DOHH2 (cell line): Measurements from ENCODE around the gene TGM3.

Experiments
- CTCF ChIP-seq: fragments of 200-600 bp; sonication (generic); IDR thresholded peaks from one replicate; pipeline ENCODE4 v1.5.1; 2014; ENCODE audit warnings: antibody characterized with exemption, mild to moderate bottlenecking, low read depth, low read length; ENCODE audit not compliant: poor library complexity, severe bottlenecking
- EZH2phosphoT487 ChIP-seq: fragments of 200-600 bp; sonication (generic); IDR thresholded peaks from 2 replicates; pipeline ENCODE4 v1.6.1; 2017; ENCODE audit warnings: borderline replicate concordance, mild to moderate bottlenecking, antibody characterized with exemption, low read length, moderate library complexity, mixed read lengths

DNA sequence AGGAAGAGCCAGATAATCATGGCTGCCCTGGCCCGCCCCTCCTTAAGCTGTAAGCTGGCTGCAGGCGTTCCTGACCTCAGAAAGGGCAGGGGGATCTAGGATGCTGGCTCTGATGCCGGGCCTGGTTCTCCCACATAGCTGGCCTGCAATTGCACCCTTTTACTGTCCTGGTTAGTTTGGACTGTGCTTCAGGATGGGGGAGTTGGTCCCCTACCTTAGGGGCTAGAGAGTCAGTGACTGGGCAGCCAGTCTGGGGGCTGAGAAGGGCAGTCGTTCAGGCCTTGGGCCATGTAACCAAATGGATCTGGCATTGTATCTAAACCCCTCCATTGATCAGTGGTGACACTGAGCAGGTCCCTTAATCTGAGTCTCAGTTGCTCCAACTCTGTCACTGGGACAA is 40.7 kb downstream of the TGM3 start:
- no peak for TF ChIP-seq CTCF
- no peak for TF ChIP-seq EZH2phosphoT487
